HepG2 (cell line): Measurements from ENCODE around the gene ETFB. TPM values are rescaled to one million over a fixed set of nuclear protein-coding genes. Genes with fewer than 3 reads are reported as not detected.

Experiments
- ATAC-seq: fragments of 200-7000 bp; cut with Tn5 transposase; 3 replicates; pipeline ENCODE4 v1.9.1; 2020; ENCODE audit warnings: mild to moderate bottlenecking, moderate library complexity
- BruUV-seq: library from RNA; stranded (reverse); fragments of 400-500 nt; replicated peaks from 2 replicates; lab custom pipeline; 2021; lab: Mats Ljungman, UMichigan
- CTCF ChIA-PET: fragments of 300-600 bp; formaldehyde crosslinking; extraction: SDS; loops from one replicate; lab custom pipeline; 2021; ENCODE audit warnings: low total read pairs, inconsistent platforms, low intra/inter-chr PET ratio; lab: Yijun Ruan, JAX
- POLR2A ChIA-PET: fragments of 350-600 bp; sonication (Branson Sonifier 250); formaldehyde crosslinking; loops from one replicate; lab custom pipeline; 2020; ENCODE audit warnings: antibody characterized with exemption, inconsistent platforms; lab: Yijun Ruan, JAX
- DNase-seq: peaks from one replicate; pipeline ENCODE4 v3.0.0-alpha.2; 2015; ENCODE audit warnings: low spot score
- FAIRE-seq: peaks from 3 replicates; lab custom pipeline; 2011; peaks lifted over from hg19 to GRCh38; lab: Jason Lieb, UNC
- H2AFZ ChIP-seq: one replicate; pipeline ENCODE4 v1.6.1; 2011; ENCODE audit warnings: low read length, inconsistent platforms
- H3K27ac ChIP-seq: fragments of 300-600 bp; 3 replicates; pipeline ENCODE4 v1.8.0; 2011; ENCODE audit warnings: mixed run types, mild to moderate bottlenecking, mixed read lengths, low read length, inconsistent platforms; ENCODE audit not compliant: insufficient read depth; ENCODE audit errors: extremely low read length
- H3K27me3 ChIP-seq, 2 experiments: fragments of 200-600 bp in 1 of 2; 2 replicates in 1 of 2; 3 replicates in 1 of 2; pipeline versions ENCODE4 v1.6.0 to v1.8.0; 2011; ENCODE audit warnings: low read length in 2 of 2, mild to moderate bottlenecking in 2 of 2, moderate library complexity in 2 of 2, inconsistent platforms in 1 of 2; ENCODE audit not compliant: insufficient read depth in 2 of 2, control insufficient read depth in 1 of 2
- H3K36me3 ChIP-seq, 2 experiments: fragments of 200-600 bp in 1 of 2; replicated peaks in 1 of 2; 2 replicates in 1 of 2; 3 replicates in 1 of 2; pipeline versions ENCODE4 v1.5.1 to v1.8.0; 2011; ENCODE audit warnings: low read length in 2 of 2, inconsistent platforms in 1 of 2; ENCODE audit not compliant: insufficient read depth in 2 of 2, control insufficient read depth in 1 of 2
- H3K4me1 ChIP-seq: 2 replicates; pipeline ENCODE4 v1.5.1; 2012; ENCODE audit warnings: low read length, inconsistent platforms; ENCODE audit not compliant: insufficient read depth
- H3K4me2 ChIP-seq: 2 replicates; pipeline ENCODE4 v1.6.0; 2011; ENCODE audit warnings: low read depth, low read length, inconsistent platforms
- H3K4me3 ChIP-seq, 3 experiments: fragments of 200-600 bp in 1 of 3; sonication (generic), shearing (Covaris generic) in 1 of 3; replicated peaks in 1 of 3; 2 replicates each; pipeline ENCODE4 v1.5.1; 2011 to 2016; ENCODE audit warnings: low read length in 3 of 3, inconsistent platforms in 2 of 3, low read depth in 2 of 3, mild to moderate bottlenecking in 2 of 3, control low read depth in 1 of 3, mixed read lengths in 1 of 3; ENCODE audit not compliant: insufficient read depth in 1 of 3
- H3K79me2 ChIP-seq: one replicate; pipeline ENCODE4 v1.6.1; 2011; ENCODE audit warnings: low read length, inconsistent platforms; ENCODE audit not compliant: insufficient read depth
- H3K9ac ChIP-seq: 2 replicates; pipeline ENCODE4 v1.6.0; 2011; ENCODE audit warnings: mild to moderate bottlenecking, low read depth, low read length, inconsistent platforms; ENCODE audit not compliant: insufficient read depth
- H3K9me3 ChIP-seq: 2 replicates; pipeline ENCODE4 v1.5.1; 2012; ENCODE audit warnings: mild to moderate bottlenecking, low read length
- H4K20me1 ChIP-seq: 2 replicates; pipeline ENCODE4 v1.6.0; 2011; ENCODE audit warnings: inconsistent platforms, mild to moderate bottlenecking, low read length, moderate library complexity; ENCODE audit not compliant: insufficient read depth
- BCL6 ChIP-seq: IDR thresholded peaks from 2 replicates; pipeline ENCODE4 v1.6.1; 2016; ENCODE audit warnings: missing genetic modification reagents, missing compliant biosample characterization
- BRD4 ChIP-seq: sonication (generic); formaldehyde crosslinking; IDR thresholded peaks from 2 replicates; pipeline ENCODE4 v1.4.0; 2020; ENCODE audit warnings: missing genetic modification reagents
- CAMTA2 ChIP-seq: sonication (generic); formaldehyde crosslinking; IDR thresholded peaks from 2 replicates; pipeline ENCODE4 v1.4.0; 2020; ENCODE audit warnings: mild to moderate bottlenecking, missing genetic modification reagents, borderline replicate concordance
- ETV5 ChIP-seq: IDR thresholded peaks from 2 replicates; pipeline ENCODE4 v1.6.1; 2018; ENCODE audit warnings: missing biosample characterization, missing genetic modification reagents, inconsistent platforms, borderline replicate concordance
- HES4 ChIP-seq: sonication (generic); formaldehyde crosslinking; IDR thresholded peaks from 2 replicates; pipeline ENCODE4 v1.9.0; 2021; ENCODE audit warnings: mild to moderate bottlenecking, missing genetic modification reagents, borderline replicate concordance
- KLF11 ChIP-seq: IDR thresholded peaks from 2 replicates; pipeline ENCODE4 v1.6.1; 2016; ENCODE audit warnings: missing compliant biosample characterization
- STAT5B ChIP-seq: sonication (generic); formaldehyde crosslinking; IDR thresholded peaks from 2 replicates; pipeline ENCODE4 v1.4.0; 2020; ENCODE audit warnings: missing genetic modification reagents
- WIZ ChIP-seq: sonication (generic); formaldehyde crosslinking; IDR thresholded peaks from 2 replicates; pipeline ENCODE4 v1.5.1; 2020; ENCODE audit warnings: mild to moderate bottlenecking, missing genetic modification reagents
- ZNF460 ChIP-seq: sonication (generic); formaldehyde crosslinking; IDR thresholded peaks from 2 replicates; pipeline ENCODE4 v1.5.1; 2020; ENCODE audit warnings: missing genetic modification reagents, mild to moderate bottlenecking, borderline replicate concordance
- ZNF598 ChIP-seq: sonication (generic); formaldehyde crosslinking; IDR thresholded peaks from 2 replicates; pipeline ENCODE4 v1.5.1; 2020; ENCODE audit warnings: mild to moderate bottlenecking, missing genetic modification reagents, borderline replicate concordance
- ZNF672 ChIP-seq: sonication (generic); formaldehyde crosslinking; IDR thresholded peaks from 2 replicates; pipeline ENCODE4 v1.8.1; 2022; ENCODE audit warnings: missing genetic modification reagents
- ZNF784 ChIP-seq: sonication (generic); formaldehyde crosslinking; IDR thresholded peaks from 2 replicates; pipeline ENCODE4 v1.5.1; 2020; ENCODE audit warnings: missing genetic modification reagents, mild to moderate bottlenecking, borderline replicate concordance
- ZNF816 ChIP-seq: sonication (generic); formaldehyde crosslinking; IDR thresholded peaks from 2 replicates; pipeline ENCODE4 v1.8.0; 2022; ENCODE audit warnings: missing genetic modification reagents, mild to moderate bottlenecking, borderline replicate concordance
- WGBS: methylation state at CpG from one replicate; pipeline ENCODE4 v1.1.6; 2017; ENCODE audit warnings: low lambda C conversion rate; 5-methylcytosine and 5-hydroxymethylcytosine counted together
- in situ Hi-C: cut with HindIII; loops from 2 replicates; pipeline ENCODE4 v1.10.0; 2017; ENCODE audit warnings: low pct_unique_long_range_greater_than_20kb; ENCODE audit not compliant: extremely low pct_ligation_motif_present
- intact Hi-C: fragments of 100-400 bp; cut with micrococcal nuclease; formaldehyde crosslinking; loops from one replicate; pipeline ENCODE4 v1.10.0; 2022; ENCODE audit not compliant: unreplicated experiment
- polyA plus RNA-seq, 8 experiments: library from polyadenylated mRNA; depleted of rRNA in 3 of 8; stranded (reverse) in 7 of 8; unstranded in 1 of 8; fragments of >200 nt; fragmentation: Illumina TruSeq in 4 of 8; extraction: Trizol in 4 of 8; gene quantifications; 2 replicates each; pipeline versions ENCODE4 v1.2.1 to v1.2.3, GENCODE V29; 2011 to 2016; ENCODE audit warnings: low read depth in 4 of 8, missing spikeins in 1 of 8, mixed read lengths in 1 of 8; ENCODE audit not compliant: insufficient read depth in 1 of 8
- total RNA-seq, 5 experiments: library from RNA; depleted of rRNA; stranded (reverse); fragments of >200 nt; fragmentation: Illumina TruSeq; extraction: Trizol; gene quantifications; 2 replicates each; pipeline ENCODE4 v1.2.3, GENCODE V29; 2016; ENCODE audit warnings: low read depth in 1 of 5
- TF ChIP-seq, protein P1 (sequence below): IDR thresholded peaks from 2 replicates; pipeline ENCODE4 v1.6.1; 2016; ENCODE audit warnings: mild to moderate bottlenecking, missing biosample characterization, missing genetic modification reagents
- TF ChIP-seq, protein P2 (sequence below): sonication (generic); formaldehyde crosslinking; IDR thresholded peaks from 2 replicates; pipeline ENCODE4 v1.5.0; 2020; ENCODE audit warnings: mild to moderate bottlenecking, missing genetic modification reagents, borderline replicate concordance

Gene ETFB
- total and polyA plus RNA-seq, 2 of the 13 experiments (the other 11 are each of a cell fraction or from before 2014, with no cell fraction given), result 678 to 1,314 TPM

DNA sequence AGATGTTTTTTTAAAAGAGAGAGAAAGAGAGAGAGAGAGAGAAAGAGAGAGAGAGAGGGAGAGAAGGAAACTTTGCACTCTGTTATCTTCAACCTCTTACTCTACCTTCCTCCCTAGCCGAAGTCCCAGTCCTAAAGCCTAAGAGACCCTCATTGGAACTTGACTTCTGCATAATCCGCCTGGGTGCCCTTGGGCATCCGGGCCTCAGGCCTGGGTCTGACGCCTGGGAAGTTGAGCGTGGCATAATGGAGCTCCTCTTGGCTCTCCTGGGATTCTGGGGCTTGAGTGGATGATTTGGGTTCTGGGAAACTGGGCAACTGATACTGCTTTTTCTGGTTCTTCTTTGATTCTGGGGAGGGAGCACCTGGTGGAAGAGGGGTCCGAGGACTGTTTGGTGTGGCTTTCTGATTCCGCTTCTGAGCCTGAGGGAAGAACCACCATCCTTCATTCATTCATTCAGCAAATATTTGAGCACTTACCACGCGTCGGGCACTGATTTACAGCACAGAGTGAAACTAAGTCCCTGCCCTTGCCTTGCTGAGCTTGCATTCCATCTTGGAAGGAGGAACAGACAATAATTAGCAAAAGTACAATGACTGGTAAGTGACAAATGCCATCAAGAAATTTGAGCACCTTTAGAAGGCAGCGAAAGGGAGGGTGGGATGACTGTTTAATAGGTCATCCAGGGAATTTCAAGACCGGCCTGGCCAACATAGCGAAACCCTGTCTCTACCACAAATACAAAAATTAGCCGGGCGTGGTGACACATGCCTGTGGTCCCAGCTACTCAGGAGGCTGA, 45.0 kb upstream of the ETFB start:
- ChIA-PET CTCF (no interaction called here), POLR2A (no interaction called here)
- intact Hi-C loops, result no loop called here
- TF ChIP-seq, protein P1, sequence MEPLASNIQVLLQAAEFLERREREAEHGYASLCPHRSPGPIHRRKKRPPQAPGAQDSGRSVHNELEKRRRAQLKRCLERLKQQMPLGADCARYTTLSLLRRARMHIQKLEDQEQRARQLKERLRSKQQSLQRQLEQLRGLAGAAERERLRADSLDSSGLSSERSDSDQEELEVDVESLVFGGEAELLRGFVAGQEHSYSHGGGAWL (CRISPR knock-in tag), result no peak
- TF ChIP-seq CAMTA2 (CRISPR knock-in tag), result no peak
- TF ChIP-seq, protein P2, sequence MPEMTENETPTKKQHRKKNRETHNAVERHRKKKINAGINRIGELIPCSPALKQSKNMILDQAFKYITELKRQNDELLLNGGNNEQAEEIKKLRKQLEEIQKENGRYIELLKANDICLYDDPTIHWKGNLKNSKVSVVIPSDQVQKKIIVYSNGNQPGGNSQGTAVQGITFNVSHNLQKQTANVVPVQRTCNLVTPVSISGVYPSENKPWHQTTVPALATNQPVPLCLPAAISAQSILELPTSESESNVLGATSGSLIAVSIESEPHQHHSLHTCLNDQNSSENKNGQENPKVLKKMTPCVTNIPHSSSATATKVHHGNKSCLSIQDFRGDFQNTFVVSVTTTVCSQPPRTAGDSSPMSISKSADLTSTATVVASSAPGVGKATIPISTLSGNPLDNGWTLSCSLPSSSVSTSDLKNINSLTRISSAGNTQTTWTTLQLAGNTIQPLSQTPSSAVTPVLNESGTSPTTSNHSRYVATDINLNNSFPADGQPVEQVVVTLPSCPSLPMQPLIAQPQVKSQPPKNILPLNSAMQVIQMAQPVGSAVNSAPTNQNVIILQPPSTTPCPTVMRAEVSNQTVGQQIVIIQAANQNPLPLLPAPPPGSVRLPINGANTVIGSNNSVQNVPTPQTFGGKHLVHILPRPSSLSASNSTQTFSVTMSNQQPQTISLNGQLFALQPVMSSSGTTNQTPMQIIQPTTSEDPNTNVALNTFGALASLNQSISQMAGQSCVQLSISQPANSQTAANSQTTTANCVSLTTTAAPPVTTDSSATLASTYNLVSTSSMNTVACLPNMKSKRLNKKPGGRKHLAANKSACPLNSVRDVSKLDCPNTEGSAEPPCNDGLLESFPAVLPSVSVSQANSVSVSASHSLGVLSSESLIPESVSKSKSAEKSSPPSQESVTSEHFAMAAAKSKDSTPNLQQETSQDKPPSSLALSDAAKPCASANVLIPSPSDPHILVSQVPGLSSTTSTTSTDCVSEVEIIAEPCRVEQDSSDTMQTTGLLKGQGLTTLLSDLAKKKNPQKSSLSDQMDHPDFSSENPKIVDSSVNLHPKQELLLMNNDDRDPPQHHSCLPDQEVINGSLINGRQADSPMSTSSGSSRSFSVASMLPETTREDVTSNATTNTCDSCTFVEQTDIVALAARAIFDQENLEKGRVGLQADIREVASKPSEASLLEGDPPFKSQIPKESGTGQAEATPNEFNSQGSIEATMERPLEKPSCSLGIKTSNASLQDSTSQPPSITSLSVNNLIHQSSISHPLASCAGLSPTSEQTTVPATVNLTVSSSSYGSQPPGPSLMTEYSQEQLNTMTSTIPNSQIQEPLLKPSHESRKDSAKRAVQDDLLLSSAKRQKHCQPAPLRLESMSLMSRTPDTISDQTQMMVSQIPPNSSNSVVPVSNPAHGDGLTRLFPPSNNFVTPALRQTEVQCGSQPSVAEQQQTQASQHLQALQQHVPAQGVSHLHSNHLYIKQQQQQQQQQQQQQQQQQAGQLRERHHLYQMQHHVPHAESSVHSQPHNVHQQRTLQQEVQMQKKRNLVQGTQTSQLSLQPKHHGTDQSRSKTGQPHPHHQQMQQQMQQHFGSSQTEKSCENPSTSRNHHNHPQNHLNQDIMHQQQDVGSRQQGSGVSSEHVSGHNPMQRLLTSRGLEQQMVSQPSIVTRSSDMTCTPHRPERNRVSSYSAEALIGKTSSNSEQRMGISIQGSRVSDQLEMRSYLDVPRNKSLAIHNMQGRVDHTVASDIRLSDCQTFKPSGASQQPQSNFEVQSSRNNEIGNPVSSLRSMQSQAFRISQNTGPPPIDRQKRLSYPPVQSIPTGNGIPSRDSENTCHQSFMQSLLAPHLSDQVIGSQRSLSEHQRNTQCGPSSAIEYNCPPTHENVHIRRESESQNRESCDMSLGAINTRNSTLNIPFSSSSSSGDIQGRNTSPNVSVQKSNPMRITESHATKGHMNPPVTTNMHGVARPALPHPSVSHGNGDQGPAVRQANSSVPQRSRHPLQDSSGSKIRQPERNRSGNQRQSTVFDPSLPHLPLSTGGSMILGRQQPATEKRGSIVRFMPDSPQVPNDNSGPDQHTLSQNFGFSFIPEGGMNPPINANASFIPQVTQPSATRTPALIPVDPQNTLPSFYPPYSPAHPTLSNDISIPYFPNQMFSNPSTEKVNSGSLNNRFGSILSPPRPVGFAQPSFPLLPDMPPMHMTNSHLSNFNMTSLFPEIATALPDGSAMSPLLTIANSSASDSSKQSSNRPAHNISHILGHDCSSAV (CRISPR knock-in tag), result no peak
- TF ChIP-seq BCL6 (CRISPR knock-in tag), result no peak
- no peak for TF ChIP-seq HES4 (CRISPR knock-in tag)
- TF ChIP-seq ETV5, result no peak
- TF ChIP-seq ZNF672 (CRISPR knock-in tag), result no peak
- TF ChIP-seq ZNF784, result no peak
- TF ChIP-seq STAT5B (CRISPR knock-in tag), result no peak
- no peak for TF ChIP-seq ZNF816
- no peak for TF ChIP-seq WIZ (CRISPR knock-in tag)
- no peak for TF ChIP-seq BRD4 (CRISPR knock-in tag)
- no peak for TF ChIP-seq ZNF598 (CRISPR knock-in tag)
- TF ChIP-seq ZNF460 (CRISPR knock-in tag), result no peak
- no peak for TF ChIP-seq KLF11

More for the DNA sequence above, 45.0 kb upstream of the ETFB start:
- in situ Hi-C loops, result no loop called here
- Histone ChIP-seq H4K20me1 (no peaks in the 10 kb centered on the region), H3K9me3 (no peaks in the 10 kb centered on the region), H3K27me3 (no peaks in the 10 kb centered on the region; a peak in 1 of 5 replicates), H3K79me2 (no peaks in the 10 kb centered on the region), H3K4me3 (no peak overlapping the region), H2AFZ (no peak overlapping the region), H3K9ac (no peak overlapping the region), H3K27ac (no peak overlapping the region), H3K36me3 (no peaks in the 10 kb centered on the region), H3K4me1 (peaks cover 19% of the 10 kb centered on the region), H3K4me2 (no peak overlapping the region)
- WGBS, result 83% methylated on average over 13 of the region's 15 CpGs
- no TSS peak for BruUV-seq
- FAIRE-seq (no peak), ATAC-seq (no peak), DNase-seq (no peak)
